Measurements from ENCODE around the gene CSK. TPM values are rescaled to one million over a fixed set of nuclear protein-coding genes. Genes with fewer than 3 reads are reported as not detected.

Gene CSK
- total RNA-seq, 2 experiments from 2014 or later = 112 to 355 TPM

- H2AFZ ChIP-seq (ENCODE audit: low read length) = no peak overlapping the region
- H3K9me2 ChIP-seq (ENCODE audit: insufficient read depth, low read length) = no peaks in the 10 kb centered on the region
- no peaks in the 10 kb centered on the region for H4K20me1 ChIP-seq (ENCODE audit: insufficient read depth, low read length)
- DNase-seq (ENCODE audit: low spot score) = peak; percentile 60
- no TSS peak for BruUV-seq (replicated peaks)
- TF ChIP-seq CTCF (conservative IDR thresholded peaks at IDR 0.05; ENCODE audit: low read length) = no peak
- TF ChIP-seq EZH2phosphoT487 (IDR thresholded peaks at IDR 0.05; ENCODE audit: borderline replicate concordance, low read depth, low read length) = no peak
- H3K36me3 ChIP-seq (ENCODE audit: insufficient read depth, low read length) = peaks cover 31% of the 10 kb centered on the region
- peak overlapping the region; percentile 77 for H3K4me2 ChIP-seq (ENCODE audit: low read length)
- H3K9me3 ChIP-seq (ENCODE audit: low read length) = no peaks in the 10 kb centered on the region
- H3K79me2 ChIP-seq (ENCODE audit: insufficient read depth, low read depth, low read length) = peaks cover 58% of the 10 kb centered on the region
- H3K4me1 ChIP-seq (ENCODE audit: insufficient read depth, low read length, poor library complexity, severe bottlenecking) = peaks cover 73% of the 10 kb centered on the region
- ChIA-PET POLR2A (interaction anchor here (0.7 to 11.4 kb wide), 6 partner anchors 8 to 100 kb away, joined by 3 to 221 read pairs (median 6); no protein-coding TSS in a partner anchor), CTCF (ENCODE audit: unreplicated experiment) (interaction anchor here (0.6 to 1.9 kb wide), 6 partner anchors 8 to 40 kb away, joined by 3 to 17 read pairs (median 4); no protein-coding TSS in a partner anchor)
- H3K4me3 ChIP-seq (ENCODE audit: low read depth, low read length, poor library complexity, severe bottlenecking) = peak overlapping the region; percentile 69
- intact Hi-C loops (cut with micrococcal nuclease; ENCODE audit: unreplicated experiment) = loop anchor here (1.0 to 5.0 kb wide), 3 partner anchors 10 to 422 kb away; partner anchors contain the start of gene C15orf39
- H3K27ac ChIP-seq (ENCODE audit: low read depth, low read length, poor library complexity, severe bottlenecking) = peak overlapping the region; percentile 99
These were observed 1.1 kb upstream of the CSK start for GRCh38 chr15:74780523-74781430.

GRCh38 chr15:74782259-74783071, 585 bp downstream of the CSK start:
- peak; percentile 75 for DNase-seq (ENCODE audit: low spot score)
- H2AFZ ChIP-seq (ENCODE audit: low read length) = no peak overlapping the region
- no peaks in the 10 kb centered on the region for H4K20me1 ChIP-seq (ENCODE audit: insufficient read depth, low read length)
- H3K4me3 ChIP-seq (ENCODE audit: low read depth, low read length, poor library complexity, severe bottlenecking) = peak overlapping the region; percentile 97
- H3K4me1 ChIP-seq (ENCODE audit: insufficient read depth, low read length, poor library complexity, severe bottlenecking) = peaks cover 72% of the 10 kb centered on the region
- H3K36me3 ChIP-seq (ENCODE audit: insufficient read depth, low read length) = peaks cover 36% of the 10 kb centered on the region
- TF ChIP-seq CTCF (conservative IDR thresholded peaks at IDR 0.05; ENCODE audit: low read length) (no peak), EZH2phosphoT487 (IDR thresholded peaks at IDR 0.05; ENCODE audit: borderline replicate concordance, low read depth, low read length) (no peak)
- no peaks in the 10 kb centered on the region for H3K9me3 ChIP-seq (ENCODE audit: low read length)
- H3K27ac ChIP-seq (ENCODE audit: low read depth, low read length, poor library complexity, severe bottlenecking) = peak overlapping the region; percentile 99
- no TSS peak for BruUV-seq (replicated peaks)
- POLR2A ChIA-PET = interaction anchor here (2.0 to 11.4 kb wide), 3 partner anchors 6 to 15 kb away, joined by 8 to 221 read pairs (median 22); no protein-coding TSS in a partner anchor
- no peaks in the 10 kb centered on the region for H3K9me2 ChIP-seq (ENCODE audit: insufficient read depth, low read length)
- H3K4me2 ChIP-seq (ENCODE audit: low read length) = peak overlapping the region; percentile 92
- intact Hi-C loops (cut with micrococcal nuclease; ENCODE audit: unreplicated experiment) = loop anchor here (1.0 to 5.0 kb wide), 2 partner anchors 39 to 420 kb away; partner anchors contain the start of gene C15orf39
- CTCF ChIA-PET (ENCODE audit: unreplicated experiment) = interaction anchor here (1.1 to 1.3 kb wide), 3 partner anchors 11 to 17 kb away, joined by 3 to 8 read pairs (median 5); no protein-coding TSS in a partner anchor
- H3K79me2 ChIP-seq (ENCODE audit: insufficient read depth, low read depth, low read length) = peaks cover 69% of the 10 kb centered on the region

All from OCI-LY7 (cell line).